HG03095 (cell line): Measurements from ENCODE around the gene ZNF226.
"Not testable (repeated sequence)": the region's sequence is repeated elsewhere in the genome, so short reads cannot be mapped to it uniquely, and the experiment has no call there.

Experiments used
- ATAC-seq: cut with Tn5 transposase; IDR thresholded peaks from one replicate; pipeline ENCODE4 v1.9.1; 2021; ENCODE audit warnings: moderate library complexity; ENCODE audit not compliant: unreplicated experiment

ZNF226 gene

DNA sequence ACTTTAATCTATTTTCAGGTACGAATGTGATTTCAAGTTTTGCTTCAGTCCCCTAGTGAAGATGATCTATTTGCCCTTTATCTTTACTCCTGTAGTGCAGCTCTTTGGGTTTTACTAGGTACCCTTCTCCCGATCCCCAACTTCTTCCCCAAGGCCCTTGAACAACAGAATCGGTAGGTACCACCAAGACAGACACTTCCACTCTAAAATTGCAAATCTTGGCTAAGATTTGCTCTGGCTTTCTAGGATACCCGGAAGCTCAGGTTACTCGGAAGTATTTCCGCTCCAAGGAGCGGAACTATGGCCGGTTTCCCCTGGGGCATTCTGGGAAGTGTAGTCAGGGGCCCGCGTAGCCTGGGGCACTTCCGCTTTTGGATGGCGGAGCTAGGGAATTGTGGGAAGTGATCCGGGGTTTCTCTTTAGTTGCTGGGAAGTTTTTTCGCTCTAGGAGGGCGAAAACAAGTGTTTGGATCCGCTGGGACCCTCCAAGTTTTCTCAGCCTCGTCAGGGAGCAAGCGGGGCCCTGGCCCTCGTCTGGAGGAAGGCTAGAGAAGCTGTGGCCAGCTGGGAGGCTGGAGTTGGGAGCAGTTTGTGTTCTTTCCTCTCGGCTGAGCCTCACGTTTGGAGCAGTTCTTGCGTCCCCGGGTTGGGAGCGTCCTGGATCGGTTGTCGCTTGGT lies 42.4 kb downstream of the ZNF226 start:
- peak; percentile 89 for ATAC-seq

- peak; percentile 54 for ATAC-seq
Measured at GRCh38 chr19:44212250-44212865, 47.5 kb downstream of the ZNF226 start, which contains the start of gene ZNF227. ZNF227 (plus strand) TSS chr19:44212532; CDS start chr19:44217793, 5,261 bp downstream.

- peak; percentile 23 for ATAC-seq
Measured at GRCh38 chr19:44212866-44213346, 48.0 kb downstream of the ZNF226 start.

GRCh38 chr19:44219926-44220325 lies 55.0 kb downstream of the ZNF226 start:
- not testable (repeated sequence) for ATAC-seq

- not testable (repeated sequence) for ATAC-seq
Measured at GRCh38 chr19:44220761-44221160, 55.9 kb downstream of the ZNF226 start.

DNA sequence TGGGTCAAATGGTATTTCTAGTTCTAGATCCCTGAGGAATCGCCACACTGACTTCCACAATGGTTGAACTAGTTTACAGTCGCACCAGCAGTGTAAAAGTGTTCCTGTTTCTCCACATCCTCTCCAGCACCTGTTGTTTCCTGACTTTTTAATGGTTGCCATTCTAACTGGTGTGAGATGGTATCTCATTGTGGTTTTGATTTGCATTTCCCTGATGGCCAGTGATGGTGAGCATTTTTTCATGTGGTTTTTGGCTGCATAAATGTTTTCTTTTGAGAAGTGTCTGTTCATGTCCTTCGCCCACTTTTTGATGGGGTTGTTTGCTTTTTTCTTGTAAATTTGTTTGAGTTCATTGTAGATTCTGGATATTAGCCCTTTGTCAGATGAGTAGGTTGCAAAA lies 56.4 kb downstream of the ZNF226 start:
- ATAC-seq, result not testable (repeated sequence)
